NCI-H2227 treated with DMSO at 0.1 percent for 48 hours (cell line): Measurements from ENCODE around the gene CHI3L1.
"Not testable (repeated sequence)": the region's sequence is repeated elsewhere in the genome, so short reads cannot be mapped to it uniquely, and the experiment has no call there.

ENCODE experiments used
- DNase-seq: peaks from one replicate; lab custom pipeline; 2025; lab: John Stamatoyannopoulos, UW

The CHI3L1 gene

DNA sequence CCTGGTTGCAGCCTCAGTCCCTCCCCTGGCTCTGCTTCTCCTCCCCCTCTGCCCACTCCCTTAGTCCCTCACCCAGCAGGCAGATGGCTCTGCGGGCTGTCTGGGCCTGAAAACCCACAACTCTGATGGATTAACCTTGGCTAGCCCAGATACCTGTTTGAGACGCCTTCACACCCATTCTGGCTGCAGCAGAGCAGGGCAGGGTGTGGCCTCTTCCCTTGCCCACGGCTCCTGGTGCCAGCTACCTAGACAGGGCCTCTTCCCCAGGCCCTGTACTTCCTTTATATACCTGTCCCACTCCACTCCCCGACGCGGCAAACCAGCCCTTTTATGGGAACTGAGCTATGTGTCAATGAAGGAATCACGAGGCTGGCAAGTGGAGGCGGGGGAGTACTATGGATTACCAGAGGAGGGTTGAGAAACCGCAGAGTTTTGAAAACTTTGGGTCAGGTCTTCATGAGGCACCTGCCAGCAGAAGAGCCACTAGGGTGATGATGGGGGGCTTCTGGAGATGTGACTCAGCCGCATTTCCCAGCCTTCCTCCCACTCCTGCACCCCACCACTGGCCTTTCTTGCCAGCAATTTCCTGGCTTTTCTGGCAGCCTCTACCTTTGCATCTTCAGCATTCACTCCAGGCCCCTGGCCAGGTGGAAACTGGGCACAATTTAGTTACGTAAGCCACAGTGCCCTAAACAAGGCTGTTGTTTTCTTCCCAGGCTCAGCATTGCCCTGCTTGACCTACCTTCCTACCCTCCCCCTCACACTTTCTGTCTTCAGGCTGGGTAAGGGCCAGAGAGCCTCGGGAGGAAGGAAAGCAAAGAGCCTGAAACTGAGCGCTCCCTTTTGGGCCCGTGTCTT is at the start of gene CHI3L1:
Gene CHI3L1, minus strand, starts transcription at position 259 of the 858 bp plus-strand sequence. Its CDS starts 81 bp downstream, at position 178.
- no peak for DNase-seq

DNA sequence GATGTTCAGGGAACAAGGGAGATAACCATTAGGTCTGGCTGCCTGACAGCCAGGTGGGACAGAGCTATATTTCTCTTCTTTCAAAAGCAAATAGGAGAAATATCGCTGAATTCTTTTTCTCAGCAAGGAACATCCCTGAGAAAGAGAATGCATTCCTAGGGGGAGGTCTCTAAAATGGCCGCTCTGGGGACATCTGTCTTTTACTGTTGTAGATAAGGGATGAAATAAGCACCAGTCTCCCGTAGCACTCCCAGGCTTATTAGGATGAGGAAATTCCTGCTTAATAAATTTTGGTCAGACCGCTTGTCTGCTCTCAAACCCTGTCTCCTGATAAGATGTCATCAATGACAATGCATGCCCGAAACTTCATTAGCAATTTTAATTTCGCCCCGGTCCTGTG is 48.4 kb upstream of the CHI3L1 start:
- not testable (repeated sequence) for DNase-seq

DNA sequence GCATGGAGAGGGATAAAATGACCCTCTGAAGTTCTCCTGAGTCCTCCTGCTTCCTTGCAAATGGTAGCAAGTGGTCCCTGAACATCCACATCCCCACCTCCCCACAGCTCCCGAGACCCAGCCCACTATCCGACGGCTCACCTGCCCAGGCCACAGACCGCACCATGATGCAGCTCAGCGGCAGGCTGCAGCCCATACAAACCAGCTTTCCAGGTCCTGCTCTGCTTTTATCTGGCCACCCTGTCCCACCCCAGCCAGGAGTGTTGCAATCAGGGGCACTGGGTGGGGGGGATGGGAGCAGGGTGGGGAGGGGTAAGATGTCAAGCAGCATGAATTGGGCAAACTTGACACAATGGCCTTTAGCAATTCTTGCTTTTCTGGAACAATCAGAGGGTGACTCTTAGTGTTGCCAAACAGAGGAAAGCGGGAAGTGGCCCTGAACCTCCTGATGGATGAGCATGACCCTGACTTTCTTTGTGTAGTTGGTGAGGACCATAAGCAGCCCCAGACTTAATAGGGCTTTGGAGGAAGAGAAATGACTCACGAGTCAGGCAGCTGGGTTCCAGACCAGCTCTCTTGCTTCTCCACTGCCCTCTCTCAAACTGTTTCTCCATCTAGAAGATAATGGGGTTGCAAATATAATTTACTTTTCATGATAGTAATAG is 43.1 kb upstream of the CHI3L1 start, which contains the start of gene CHIT1:
Gene CHIT1, minus strand, starts transcription at position 203 of the 665 bp plus-strand sequence. Its CDS starts 37 bp downstream, at position 166.
- no peak for DNase-seq

DNA sequence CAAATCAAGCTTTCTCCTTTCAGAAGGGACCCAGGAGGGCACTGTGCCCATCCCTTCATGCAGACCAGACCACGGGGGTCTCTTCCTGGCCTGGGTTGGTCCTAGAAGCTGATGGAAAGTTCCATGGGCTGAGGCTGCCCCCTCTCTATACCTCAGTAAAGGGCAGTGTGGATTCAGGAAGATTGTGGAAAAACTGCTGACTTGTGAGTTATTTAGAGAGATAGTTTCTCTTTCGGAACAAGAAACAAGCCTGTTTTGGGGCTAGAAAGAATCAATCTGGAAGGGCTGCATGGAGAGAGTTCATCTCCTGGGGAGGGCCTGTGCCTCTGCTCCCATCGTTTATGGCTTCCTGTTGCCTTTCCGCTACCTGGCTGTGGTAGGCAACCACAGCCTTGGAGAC is 42.2 kb upstream of the CHI3L1 start:
- no peak for DNase-seq

DNA sequence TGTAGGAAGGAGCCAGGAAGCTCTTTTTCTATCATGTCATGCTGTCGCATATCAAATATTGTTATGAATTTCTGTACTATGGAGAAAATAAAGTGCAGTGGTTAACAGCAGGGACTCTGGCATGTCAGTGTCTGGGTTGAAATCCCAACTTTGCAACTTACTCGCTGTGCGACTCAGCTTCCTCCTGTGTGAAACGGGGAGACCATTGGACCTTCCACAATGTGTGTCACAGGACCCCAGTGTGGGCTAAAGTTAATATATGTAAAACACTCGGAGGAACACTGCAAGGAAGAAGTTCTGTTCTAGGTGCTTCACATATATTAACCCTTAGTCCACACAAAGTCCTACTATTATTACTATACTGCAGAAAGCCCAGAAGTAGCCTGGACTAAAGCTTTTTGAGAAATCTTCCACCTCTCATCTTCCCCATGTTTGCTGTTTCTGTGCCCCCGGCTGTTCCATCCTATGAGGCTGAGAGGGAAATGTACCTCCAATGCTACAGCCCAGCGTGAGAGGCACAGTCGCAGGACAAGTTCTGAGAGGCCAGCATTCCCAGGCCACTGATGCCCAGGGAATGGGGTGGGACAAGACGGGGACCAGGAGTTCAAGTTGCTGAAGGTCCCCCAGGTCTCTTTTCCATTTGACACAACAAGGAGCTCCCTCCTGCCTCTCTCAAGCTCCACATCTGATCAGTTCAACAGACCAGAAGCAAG is 41.0 kb upstream of the CHI3L1 start:
- no peak for DNase-seq

DNA sequence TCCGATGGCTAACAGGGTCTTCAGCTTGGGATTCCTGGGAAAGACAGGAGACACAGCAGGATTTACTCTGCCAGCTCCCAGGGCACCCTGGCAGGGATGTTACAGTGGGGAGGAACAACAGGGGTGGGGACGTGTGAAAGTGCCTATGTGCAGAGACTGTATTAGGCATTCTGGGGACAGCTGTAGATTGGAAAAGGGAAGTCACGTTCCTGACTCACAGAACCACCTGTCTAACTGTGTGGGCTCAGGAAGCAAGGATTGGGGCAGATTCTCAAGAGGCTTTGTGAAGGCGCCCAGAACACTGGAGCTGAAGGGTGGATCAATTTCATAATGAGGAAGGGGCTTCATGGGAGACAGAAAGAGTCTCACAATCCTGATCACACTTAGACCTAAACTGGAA is 38.6 kb upstream of the CHI3L1 start:
- no peak for DNase-seq

DNA sequence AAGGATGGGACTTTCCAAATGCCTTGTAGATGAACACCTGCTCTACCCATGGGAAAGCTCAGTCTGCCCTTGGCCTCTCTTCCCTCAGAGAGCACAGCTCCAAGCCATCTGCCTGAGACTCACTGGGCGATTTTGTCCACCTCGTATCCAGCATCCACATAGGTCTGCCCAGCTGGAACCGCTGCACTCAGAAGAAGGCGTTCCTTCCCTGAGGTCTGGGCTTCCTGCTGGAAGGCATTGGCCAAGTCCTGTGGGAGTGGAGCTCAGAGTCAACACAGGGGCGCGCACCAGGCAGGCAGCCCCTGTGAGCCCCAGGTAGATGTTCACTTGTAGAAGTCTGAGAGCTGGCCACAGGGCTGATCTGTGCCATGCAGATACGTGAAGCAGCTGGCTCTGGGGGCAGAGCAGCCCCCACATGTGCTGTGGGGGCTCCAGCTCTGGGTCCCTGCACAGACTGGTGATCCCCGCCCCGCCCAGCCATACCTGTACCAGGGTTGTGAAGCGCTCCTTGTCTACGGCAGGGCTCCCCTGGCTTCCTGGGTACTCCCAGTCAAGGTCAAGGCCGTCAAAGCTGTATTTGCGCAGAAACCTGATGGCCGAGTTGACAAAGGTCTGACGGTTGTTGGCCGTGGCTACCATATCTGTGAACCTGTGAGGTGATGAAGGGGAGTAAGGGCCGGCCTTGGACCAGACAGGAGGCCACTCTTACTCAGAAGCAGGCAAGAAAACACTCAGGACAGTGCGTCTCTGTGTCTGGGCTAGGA is 36.7 kb upstream of the CHI3L1 start:
- DNase-seq = no peak

DNA sequence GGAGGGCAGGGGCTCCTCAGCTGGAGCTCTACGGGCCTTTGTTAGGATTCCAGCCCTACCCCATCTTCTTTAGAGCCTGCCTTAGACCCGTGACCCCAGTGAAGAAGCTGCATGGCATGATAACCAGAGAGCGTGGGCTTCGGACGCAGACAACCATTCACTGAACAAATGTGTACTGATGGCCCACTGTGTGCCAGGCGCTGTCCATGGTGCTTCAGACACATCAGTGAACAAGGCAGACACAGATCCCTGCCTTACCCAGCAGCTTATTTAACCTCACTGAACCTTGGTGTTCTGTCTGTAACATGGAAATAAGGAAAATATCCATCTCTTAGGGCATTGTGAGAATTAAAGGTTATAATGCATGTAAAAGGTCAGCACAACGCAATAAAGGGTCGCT is 33.4 kb upstream of the CHI3L1 start:
- DNase-seq = no peak

DNA sequence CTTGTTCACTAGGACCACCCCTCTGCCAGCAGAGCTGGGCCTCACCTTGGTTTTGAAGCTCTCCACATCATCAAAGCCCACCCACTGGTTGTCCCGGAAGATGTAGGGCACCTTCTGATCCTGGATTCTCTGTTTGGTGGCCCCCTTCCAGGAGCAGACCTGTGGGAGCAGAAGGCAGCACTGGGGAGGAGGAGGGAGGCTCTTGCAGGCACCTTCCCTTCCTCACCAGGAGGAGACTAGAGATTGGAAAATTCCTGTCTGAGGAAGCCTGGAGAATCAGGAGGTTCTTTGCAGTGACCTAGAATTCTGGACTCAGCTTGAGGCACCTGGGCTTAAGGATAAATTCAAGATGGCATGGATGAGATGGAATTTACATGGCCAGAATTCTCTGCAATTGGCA is 32.7 kb upstream of the CHI3L1 start:
- DNase-seq = no peak

DNA sequence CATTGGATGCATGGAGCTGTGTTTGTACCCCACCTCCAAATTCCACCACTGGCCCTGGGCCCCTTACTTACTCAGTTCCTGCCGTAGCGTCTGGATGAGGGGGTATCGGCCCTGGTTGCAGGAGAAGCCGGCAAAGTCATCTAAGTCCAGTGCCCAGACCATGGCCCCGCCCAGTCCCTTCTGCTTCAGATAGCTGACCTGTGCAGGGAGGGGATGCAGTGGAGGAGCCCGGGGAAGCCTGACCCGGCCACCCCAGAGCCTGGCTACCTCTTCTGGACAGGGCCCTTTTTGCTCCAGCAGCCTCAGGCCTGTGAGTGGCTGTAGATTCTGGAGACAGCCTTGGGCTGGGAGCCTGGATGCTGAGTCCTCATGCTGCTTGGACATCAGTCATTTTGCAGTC is 31.2 kb upstream of the CHI3L1 start:
- no peak for DNase-seq

DNA sequence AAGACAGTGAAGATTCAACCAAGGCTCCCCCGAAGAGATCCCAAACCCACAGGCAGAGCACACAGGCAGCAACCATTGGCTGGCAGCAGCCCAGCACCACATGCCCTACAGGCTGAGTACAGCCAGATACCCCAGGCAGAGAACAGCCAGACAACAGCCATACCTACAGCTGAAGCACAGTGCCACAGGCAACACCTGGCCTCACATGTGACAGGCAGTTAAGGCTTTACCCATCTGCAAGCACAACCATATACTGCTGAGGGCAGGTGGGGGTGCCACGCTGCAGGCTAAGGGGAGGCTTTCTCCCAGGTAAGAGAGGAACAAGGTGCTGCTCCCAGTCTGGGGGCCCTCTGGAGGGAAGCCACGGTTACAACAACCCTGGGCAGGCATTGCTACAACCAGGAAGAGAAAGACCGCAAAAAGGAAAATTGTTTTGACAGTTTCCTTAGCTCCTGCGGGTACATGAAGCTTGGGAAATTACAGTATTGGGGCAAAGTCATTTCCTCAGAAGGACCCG is 30.7 kb upstream of the CHI3L1 start:
- DNase-seq = no peak

DNA sequence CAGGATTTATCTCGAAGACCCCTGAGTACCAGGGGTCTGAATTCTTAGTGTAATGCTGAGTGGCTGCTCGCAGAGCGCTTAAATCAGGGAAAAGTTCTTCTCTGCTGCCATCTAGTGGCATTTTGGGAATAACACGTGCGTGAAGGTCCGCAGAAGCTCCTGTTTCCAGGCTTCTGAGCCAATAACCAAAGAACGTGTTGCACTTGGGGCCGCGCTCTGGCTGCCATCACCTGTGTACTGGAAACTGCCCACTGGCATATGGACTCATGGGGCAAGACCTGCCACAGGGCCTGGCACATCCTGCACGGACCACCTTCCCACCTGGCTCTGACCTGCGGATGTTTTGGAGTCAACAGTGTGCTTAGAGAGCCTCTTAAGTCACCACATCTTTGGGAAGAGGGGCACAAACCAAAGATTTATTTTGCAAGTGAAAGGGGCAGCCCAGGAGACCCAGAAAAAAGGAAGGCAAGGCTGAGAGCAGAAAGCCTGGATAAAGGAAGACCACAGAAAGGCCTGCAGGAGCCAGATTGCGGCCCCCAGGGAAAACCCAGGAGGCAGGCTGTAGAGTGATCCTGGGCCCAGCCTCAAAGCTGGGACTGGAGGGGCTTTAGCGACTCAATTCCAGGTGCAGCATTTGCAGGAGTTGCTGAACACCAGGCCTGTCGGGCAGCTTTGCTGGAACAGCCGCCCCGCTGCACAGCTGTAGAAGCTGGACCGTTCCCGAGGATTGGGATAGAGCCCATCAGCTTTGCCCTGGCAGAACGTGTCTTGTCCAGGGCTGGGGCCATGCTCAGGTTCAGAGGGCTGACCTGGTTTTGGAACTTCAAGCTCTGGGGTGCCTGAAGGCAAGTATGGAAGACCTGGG is 30.0 kb upstream of the CHI3L1 start:
- DNase-seq = peak; percentile 67

DNA sequence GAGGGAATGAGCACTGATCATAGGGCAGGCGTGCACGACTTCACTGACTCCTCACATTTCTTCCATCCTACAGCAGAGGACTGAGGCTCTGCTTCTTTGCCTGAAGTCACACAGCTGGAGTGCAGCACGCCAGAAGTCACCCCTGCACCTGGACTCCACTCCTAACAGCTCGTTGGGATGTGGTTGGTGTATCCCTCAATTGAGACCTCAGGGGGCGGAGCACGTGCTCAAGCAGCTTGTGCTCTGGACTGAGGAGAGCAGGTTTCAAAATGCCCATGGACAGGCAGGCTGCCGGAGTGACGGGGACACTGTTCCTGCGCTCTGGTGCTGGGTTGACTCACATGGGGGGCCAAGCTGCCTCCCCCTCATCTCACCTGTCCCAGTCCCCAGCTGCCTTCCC is 29.1 kb upstream of the CHI3L1 start:
- DNase-seq = peak; percentile 4

DNA sequence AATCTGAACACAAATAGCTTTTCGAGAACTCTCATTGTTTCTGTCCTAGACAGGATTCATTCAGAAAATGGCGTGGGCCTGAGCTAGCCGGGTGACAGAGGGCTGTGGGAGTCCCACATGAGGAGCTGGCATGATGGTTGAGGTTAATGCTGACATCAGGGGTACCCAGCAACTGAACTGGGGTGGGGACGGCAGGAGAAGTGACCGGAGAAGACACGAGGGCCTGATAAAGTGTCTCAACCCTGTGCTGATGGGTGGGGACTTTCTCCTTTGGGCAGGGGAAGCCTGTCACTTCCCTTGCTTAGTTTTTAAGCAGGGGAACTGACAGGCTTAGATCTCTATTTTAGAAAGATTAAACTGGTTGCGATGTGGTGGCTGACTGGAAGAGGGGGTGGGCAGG is 28.4 kb upstream of the CHI3L1 start:
- no peak for DNase-seq

DNA sequence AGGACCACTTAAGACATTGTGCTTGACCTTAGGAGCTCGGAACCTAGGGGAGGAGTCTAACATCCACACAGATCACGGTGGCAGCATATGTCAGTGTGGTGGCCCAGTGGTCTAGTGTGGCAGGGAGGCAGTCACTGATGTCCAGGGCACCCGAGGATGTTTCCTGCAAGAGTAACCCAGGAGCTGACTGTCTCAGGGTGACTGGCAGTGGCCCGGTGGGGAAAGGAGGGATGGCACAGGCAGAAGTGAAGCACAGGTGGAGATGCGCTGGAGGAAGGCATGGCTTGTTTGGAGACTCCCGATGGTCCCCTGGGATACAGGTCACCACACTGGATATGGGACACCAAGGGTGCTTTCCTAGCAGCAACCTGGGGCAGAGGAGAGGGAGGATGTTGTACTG is 26.6 kb upstream of the CHI3L1 start:
- no peak for DNase-seq

DNA sequence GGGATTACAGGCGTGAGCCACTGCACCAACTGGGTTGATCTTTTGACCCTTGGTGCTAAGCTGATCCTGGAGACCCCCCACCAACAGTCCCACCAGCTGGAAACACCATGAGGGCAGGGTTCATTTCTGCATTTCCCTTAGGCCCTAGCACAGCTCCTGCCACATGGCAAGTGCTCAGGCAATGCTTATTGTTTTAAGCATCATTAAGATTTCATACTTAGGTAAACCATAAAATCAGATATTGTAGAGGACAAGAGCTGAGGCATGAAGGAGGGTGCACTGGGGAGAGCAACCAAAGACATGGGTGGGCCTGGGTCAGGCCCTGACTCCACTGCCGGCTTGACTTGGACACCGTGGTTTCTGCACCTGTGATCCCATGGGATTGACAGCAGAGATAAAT is 25.3 kb upstream of the CHI3L1 start:
- no peak for DNase-seq

DNA sequence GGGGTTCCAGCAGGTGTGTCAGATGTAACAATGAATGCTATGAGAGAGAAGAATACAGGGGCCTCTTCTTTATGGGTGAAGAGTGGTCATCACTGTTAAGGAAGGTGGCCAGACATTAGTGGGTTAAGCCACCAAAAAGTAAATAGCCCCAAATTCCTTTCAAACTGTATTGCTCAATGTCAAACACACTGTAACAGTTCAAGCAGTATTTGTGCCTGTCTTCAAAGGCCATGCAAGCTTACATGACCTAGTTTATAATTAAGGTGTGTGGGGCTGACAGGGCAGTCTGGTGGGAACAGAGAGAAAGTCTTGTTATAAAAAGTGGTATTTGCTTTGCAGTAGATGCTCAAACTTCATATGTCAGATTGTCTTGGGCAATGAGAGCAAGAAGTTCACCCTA is 24.5 kb upstream of the CHI3L1 start:
- DNase-seq = no peak

DNA sequence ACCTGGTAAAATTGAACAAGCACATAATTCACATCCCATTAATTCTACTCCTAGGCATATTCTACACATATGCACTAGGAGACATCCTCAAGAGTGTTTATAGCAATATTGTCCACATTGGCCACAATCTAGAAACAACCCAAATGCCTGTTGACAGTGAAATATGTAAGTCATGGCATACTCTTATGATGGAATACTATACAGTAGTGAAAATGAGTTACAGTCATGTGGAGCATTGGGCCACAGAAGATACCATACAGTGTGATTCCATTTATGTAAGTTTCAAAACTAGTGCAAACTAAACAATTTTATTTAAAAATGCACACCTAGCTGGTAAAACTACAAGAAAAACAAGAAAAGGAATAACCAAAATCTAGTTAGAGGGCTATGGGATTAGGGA is 23.8 kb upstream of the CHI3L1 start:
- no peak for DNase-seq

DNA sequence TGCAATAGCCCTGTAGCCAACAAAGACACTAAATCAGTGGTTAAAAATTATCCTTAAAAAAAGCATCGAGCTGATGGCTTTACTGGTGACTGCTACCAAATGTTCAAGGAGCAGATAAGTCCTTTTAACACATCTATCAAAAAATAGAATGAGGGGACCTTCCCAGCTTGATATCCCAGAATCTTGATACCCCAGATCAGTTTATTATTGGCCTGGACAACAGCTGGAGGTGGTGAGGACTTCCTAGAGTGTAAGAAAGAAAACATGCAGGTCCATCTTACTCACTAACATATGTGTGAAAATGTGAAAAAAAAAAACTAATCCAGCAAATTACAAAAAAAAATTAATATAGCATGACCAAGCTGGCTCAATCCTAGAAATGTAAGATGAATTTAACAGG is 21.7 kb upstream of the CHI3L1 start:
- DNase-seq = no peak

DNA sequence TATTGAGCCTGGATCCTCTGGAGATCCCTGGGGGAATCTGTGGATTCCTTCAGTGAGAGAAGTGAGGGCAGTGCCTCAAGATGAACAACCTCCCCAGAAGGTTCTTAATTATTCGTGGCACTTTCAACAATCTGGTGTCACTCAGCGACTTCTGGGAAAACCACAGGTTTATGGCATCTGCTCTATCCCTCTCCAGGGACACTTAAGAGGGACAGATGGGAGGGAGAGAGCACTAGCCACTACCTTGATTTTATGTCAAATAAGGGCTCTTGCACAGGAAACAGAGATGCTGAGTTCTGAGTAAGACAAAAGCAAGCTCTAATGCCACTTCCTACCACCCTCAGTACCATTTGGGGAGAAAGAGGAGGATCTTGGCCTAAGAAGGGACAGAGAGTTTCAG is 21.2 kb upstream of the CHI3L1 start:
- no peak for DNase-seq
